AG08396 (cell line): Measurements from ENCODE around the gene SLC37A1.
"Not testable (repeated sequence)": the region's sequence is repeated elsewhere in the genome, so short reads cannot be mapped to it uniquely, and the experiment has no call there.

Experiments
- DNase-seq: peaks from one replicate; pipeline ENCODE4 v3.0.0; 2012; ENCODE audit warnings: low spot score, mixed read lengths

The SLC37A1 gene

DNA sequence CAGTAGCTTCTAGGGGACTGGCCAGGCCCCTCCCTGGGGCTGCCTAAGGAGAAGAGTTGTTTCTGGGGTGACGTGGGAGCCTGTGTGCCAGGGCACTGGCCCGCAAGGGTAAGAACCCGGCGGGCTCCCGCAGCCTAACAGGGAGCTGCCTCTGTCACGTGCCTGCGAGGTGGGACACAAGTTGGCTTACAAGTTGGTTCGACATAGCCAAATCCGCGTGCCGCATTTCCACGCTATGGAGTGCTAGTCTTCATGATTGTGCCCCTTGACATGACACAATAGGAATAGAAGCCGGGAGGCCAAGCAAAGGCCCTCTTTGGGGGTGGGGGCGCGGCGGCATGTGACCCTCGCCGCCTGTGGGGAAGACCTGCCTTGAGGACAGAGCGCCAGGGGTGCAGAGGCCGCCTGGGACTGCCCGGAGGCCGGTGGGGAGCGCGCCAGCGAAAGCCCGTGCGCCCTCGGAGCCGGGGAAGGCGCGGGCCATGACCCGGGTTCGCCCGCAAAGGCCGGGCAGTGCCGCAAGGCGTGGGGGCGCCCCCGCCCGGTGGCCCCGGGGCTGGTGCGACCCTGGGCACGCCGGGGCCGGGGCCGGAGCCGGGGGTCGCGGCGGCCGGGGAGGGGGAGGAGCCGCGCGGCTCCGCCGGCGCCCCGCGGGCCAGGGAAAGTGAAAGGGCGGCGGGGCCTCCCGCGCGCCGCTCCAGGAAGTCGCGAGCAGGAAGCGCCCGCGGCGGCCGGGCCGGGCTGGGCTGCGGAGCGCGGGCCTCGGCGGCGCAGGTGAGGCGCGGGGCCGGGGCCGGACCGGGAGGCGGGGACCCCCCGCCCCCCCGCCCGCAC, at the start of gene SLC37A1:
SLC37A1 (plus strand) TSS at position 702 of the 834 bp plus-strand sequence. CDS start 4,603 bp downstream, outside the sequence.
- peak; percentile 36 for DNase-seq

DNA sequence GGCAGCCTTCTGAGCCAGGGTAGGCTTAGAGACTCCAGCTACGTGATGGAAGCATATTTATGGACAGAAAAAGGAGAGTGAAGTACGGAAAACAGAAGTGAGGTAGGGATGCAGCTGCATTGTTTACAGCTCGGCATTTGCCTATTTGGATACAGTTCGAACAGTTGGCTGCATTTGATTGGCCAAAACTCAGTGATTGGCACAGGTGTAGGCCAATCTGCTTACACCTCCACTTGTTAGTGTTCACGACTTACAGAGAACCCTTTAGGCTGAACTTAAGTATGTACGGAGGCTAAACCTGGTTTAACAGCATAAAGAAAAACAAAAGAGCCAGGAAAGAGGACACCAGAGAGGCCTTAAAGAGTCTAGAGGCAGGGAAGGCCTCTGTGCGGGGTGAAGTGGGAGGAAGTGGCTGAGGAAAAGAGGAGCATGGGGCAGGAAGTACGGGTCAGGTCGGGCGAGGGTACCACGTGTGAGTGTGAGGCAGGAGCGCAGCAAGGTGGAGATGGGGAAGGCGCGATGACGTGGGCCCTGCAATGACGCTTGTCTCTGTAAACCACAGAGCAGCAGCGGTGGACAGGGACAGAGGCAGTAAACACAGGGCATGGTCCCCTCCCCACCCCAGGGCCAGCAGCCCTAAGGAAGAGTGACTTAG, 49.7 kb upstream of the SLC37A1 start:
- DNase-seq, result no peak

DNA sequence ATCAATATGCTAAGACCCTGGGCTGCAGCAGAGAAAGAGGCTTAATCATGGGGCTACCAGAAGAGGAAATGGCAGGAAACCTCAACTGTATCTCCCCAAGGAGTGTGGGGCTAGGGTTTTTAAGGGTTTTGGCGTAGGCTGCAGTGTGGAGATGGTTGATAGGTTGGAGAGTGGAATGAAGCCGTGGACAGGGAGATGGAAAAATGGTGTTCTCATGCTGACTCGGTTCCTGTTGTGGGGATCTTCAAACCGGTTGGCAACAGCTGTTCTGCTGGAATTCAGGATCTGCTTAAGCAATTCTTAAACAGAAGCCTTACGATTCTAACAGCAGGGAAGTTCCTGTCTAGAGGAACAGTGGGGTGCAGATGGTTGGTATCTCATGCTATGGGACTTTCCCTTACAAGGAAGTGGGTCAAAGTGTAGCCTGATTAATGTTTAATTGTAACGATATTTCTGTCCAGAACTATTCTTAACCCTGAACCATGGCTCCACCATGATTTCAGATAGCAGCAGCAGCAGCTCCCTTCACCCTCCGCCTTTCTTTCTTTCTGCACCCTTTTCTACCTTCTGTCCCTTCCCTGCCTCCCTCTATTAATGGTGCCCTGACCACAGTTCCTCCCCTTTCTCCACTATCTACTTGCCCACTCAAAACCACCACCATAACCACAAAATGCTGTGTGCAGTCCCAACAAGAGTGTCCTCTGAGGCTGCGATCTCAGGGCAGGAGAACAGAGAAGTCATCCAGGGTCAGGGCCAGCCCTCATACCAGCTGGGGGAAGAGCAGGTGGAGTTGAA, 48.4 kb upstream of the SLC37A1 start:
- no peak for DNase-seq

DNA sequence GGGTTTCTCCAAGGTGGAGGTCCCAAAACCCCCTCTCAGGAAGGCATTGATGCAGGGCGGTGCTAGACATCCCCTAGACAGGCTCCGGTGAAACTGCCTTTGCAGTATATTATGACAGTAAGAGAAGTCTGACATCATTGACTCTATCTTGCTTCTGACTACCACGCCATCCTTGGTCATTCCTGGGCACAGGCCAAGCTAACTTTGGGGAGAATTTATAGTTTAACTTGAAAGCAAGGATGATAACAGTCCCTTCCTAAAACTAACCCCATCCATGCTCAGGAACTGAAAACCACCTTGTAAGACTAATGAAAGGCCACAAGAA, 47.9 kb upstream of the SLC37A1 start:
- DNase-seq, result no peak

DNA sequence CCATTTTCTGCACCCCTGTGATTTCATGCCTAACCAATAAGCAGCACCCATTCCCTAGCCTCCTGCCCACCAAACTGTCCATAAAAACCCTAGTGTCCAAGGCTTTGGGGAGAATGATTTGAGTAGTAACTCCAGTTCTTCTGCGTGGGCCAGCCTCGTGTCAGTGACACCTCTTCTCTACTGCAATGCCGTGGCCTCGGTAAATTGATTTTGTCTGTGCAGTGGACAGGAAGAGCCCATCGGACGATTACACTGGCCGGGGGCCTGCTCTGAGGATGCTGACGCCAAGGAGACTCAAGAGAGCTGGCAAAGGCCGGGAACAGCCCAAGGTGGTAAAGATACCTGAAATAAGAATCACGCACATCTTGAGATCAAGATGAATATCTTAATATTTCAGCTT, 47.0 kb upstream of the SLC37A1 start:
- DNase-seq, result no peak

DNA sequence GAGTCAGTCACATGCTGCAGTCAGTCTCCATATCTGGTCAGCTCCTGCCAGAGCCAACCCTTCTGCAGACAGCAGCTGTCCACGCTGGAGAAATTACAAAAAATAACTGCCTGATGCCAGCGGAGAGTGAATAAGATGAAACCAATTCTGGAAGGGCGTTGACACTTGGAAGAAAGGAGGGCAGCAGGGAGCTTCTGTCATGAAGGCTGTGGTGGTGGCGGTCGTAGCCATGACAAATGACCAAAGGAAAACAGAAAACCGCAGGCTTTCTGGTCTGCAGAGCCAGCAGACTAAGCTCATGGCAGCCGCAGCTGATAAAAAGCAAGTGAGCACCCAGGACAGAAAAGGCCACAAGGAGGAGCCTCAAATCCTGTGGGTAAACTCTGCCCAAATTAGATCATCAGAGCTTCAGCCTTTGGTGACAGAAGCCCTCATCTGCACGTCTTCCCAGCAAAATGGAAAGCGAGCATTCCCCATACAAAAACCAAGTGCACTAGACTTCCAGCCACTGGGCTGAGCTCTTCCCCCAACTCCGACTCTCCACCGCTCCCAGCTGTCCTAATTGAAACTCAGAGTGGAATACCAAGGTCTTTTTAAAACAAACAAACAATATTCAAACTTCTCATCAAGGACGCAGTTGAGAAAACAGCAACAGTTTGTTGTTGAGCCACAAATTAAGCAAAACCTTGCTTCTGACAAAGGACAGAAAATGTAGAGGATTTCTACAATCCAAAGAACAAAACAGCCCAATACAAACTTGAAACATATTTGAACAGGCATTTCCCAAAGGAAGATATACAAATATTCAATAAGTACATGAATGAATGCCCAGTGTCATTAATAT, 46.3 kb upstream of the SLC37A1 start:
- DNase-seq, result peak; percentile 27

DNA sequence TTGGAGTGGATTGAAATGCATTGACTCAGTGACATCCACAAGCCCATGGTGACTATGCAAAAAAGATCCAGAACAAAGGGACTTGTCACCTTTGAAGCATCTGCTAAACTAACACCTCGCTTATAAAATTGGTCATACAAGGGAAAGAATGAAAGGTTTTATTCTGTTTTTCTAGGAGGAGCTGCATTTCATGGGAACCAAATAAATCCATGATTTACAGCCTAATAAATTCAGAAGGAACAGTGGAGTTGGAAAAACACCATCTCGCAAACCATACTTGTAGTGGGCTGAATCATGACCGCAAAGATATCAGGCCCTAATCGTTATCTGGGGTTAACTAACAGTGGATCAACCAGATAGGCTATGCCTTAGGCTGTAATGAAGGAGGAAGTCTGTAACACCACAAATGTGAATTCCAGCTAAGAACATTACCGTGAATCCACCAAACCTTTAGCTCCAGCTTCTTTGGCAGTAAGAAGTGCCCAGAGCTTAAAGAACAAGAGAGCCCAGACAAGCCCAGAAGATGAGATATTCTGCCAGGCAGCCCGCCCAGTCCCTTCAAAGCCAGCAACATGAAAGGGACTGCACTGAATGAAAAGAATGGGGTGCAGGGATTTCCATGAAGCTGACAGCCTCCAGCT, 45.0 kb upstream of the SLC37A1 start:
- DNase-seq, result no peak

DNA sequence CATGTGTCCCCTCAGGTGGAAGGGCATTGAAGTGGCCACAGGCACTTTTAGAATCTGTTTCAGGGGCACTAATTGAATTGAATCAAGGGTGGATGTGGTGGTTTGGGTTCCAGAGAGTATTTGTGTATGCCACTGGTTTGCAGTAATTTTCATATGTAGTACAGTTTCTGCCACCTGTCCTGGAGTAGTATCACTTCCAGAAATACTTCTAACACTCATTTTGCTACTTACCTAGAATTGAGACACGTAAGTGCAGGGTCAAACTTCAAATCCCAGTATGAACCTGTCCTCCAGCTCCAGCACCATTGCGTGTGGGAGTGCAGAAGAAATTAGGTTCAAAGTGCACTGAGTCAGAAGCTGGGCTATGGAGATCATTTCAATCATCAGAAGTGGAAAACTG, 44.4 kb upstream of the SLC37A1 start:
- DNase-seq, result no peak

DNA sequence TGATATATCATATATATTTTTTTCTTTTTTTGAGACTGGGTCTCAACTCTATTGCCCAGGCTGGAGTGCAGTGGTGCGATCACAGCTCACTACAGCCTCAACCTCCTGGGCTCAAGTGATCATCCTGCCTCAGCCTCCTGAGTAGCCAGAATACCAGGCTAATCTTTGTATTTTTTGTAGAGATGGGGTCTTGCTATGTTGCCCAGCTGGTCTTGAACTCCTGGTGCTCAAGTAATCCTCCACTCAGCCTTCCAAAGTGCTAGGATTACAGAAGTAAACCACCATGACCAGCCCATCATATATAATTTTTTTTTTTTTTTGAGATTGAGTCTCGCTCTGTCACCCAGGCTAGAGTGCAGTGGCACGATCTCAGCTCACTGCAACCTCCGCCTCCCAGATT, 43.9 kb upstream of the SLC37A1 start:
- not testable (repeated sequence) for DNase-seq

DNA sequence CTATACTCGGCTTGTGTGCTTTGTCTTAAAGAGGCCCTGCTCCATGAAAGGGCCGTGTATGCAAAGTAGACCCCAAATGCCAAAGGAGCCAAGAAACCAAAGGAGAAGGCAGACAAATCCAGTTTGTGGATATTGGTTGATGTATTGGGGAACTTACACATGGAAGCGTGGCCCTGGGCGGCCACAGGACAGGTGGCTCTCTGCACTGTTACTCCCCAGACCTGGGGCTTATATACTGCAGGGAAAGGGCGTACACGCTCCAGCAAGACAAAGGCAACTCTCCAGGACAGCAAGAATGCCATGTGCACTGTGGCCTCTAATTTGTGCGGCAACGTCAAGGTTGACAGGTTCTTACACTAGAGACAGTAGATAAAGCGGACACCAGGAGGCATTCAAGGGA, 42.4 kb upstream of the SLC37A1 start:
- DNase-seq, result no peak

DNA sequence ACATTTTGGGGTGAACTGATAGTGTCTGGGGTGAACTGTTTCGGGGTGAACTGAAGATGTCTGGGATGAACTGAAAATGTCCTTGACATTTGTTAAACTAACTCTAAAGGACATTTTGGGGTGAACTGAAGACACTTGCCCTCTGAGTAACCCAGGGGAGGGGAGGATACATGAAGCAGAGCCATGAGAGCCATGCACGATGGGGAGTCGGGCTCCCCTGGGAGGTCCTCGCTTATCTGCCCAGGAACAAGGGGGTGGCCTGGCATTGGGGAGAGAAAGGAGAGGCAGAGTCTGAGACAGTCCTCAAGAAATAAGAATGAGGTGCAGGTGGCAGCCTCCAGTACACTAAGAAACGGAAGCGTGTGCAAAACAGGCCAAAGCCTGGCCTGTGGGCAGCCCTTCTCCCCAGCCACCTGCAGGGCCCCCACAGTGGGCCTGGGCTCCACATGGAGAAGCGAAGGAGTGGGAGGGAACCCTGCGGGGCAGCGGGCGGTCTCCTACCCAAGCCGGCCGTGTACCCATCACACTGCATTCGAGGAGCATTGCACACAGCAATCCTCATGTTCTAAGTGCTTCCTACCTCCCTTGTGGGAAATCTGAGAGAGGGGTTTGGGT, 41.8 kb upstream of the SLC37A1 start:
- DNase-seq, result no peak

DNA sequence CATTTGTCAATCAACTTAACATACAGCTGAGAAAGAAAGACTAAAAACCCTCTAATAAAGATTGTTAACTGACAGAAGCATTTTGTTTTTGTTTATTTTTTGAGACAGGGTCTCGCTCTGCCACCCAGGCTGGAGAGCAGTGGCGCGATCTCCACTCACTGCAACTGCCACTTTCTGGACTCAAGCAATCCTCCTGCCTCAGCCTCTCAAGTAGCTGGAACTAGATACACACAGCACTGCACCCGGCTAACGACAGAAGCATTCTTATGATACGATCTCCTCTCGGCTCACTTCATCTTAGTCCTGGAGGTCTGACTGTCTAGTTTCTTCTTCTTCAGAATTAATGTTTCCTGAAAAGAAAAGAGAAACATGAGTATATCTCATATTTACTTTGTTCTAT, 41.1 kb upstream of the SLC37A1 start:
- DNase-seq, result no peak

DNA sequence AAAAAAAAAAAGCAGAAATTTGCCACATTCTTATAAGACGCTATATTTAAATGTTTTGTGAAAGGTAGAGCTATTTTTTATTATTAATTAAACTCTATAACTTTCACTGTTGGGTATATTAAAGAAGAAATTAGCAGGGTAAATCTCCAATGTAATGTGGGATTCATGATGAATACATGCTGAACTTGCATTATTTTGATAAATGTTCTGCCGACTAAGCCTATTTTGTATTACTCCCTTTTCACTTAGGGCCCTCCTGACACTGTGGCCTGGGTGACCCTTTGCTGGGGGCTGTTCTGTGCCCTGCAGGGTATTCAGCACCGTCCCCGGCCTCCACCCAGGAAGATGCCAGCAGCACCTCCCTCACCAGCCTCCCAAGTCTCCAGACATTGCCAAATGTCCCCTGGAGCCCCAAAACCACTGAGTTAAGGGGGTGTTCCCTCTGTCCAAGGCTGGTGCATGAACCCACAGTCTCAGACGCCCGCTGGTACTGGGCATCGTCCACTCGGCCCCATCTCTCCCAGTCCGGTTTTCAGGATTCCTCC, 40.1 kb upstream of the SLC37A1 start:
- DNase-seq, result no peak

DNA sequence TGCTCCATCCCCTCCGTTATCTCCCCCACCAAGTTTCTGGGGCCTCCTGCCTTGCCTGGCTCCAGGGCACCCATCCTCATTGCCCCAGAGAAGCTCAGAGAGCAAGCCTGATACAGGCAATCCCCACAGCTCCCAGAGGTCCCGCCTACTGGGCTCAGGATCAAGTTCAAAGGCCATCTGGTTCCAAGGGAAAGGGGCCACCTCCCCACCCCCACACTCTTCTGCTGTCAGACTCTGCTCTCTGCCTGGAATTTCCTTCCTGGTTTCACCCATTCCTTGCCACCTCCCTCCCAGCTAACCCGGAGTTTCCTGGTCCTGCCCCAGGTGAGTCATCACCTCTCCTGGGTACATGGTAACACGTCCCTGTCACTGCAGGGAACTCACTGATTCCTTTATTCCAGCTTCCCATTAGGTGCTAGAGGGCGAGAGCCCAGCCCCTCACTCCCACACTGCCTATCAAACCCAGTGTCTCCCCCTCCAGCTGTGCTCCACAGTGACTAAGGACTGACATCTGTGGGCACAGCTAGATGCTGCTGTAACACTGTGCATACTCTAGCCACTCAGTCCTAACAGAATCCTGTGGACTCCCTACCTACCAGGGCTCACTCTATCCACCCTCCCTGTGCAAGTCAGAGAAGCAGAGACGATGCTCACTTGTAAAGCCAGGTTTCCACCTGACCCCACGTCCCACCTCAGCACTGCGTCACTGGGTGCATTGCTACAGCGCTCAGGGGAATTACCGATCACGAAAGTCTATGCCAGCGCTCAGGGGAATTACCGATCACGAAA, 39.4 kb upstream of the SLC37A1 start:
- DNase-seq, result peak; percentile 30

DNA sequence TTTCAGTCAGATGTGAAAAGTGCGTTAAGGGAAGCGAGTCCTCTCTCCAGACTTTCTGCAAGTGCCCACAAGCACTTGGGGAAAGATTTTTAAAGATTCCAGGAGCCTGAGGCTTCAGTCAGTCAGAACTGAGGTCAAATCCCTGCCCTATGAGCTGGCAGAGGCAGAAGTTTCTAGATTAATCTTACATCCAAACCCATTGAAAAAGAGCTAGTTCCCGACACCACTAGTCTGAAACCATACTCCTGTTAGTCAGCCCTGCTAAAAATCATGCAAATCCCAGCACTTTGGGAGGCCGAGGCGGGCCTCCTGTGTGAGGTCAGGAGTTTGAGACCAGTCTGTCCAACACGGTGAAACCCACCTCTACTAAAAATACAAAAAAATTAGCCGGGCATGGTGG, 38.6 kb upstream of the SLC37A1 start:
- no peak for DNase-seq

DNA sequence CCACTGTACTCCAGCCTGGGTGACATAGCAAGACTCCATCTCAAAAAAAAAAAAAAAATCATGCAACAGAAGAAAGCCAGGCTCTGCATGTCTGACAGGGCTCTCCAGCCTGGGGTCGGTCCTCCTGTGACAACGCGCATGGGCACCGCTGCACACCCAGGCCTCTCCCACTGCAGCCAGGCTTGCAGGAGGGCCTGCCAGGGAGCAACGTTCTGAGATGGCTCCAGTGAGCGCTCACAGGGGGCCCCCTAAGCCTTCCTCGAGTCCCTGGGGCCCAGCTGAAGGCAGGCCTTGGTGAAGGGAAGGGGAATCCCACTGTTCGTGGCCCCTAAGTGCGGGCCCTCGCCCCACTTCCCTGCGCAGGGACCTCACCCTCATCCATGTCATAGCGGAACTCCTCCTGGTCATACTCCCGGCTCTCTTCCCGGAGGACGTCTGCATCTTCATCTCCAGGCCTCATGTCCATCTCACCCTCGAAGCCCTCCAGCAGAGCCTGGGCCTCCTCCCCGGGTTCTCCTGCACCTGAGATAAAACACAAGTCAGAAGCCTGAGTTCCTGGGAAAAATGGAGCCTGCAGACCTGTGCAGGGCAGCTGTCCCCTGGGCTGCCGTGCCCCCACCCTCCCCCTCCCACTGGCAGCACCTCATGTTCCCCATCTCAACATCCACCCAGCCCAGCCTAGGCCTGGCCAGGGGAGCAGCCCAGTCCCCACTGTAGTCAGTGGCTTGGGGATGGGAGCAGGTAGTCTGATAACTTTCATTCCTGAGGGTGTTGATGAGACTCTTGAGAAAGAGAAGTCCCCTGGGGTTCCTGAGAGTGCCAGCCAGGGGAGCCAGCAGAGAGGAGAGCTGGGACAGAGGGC, 37.9 kb upstream of the SLC37A1 start:
- DNase-seq, result no peak

DNA sequence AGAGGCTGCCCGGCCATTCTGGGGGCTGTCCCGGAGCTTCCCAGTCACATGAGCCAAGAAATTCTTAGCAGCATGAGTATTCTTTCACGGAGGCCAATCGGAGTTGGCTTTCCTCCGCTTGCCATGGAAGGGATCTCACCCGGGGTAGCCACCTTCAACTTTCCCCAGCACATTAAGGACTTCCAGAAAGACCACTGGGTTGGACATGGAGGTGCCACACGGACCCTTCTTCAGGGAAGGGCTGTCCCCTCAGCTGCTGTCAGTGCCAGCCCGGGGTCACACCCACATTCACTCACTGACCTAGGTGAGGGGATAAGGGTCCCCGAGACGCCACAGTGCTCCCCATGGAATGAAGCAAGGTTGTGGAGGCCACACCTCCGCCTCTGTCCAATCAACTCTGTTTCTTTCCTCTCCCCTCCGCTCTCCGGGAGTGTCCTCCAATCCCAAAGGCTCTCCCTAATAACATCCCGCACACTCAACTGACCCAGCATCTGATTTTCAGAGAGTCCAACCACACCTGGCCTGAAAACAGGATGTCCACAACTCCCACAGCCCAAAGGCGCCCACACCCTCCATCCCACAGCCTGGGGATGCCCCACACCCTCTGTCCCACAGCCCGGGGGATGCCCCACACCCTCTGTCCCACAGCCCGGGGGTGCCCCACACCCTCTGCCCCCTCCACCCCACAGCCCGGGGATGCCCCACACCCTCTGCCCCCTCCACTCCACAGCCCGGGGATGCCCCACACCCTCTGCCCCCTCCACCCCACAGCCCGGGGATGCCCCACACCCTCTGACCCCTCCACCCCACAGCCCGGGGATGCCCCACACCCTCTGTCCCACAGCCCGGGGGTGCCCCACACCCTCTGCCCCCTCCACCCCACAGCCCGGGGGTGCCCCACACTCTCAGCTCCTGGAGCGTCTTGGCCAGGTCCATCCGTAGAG, 37.0 kb upstream of the SLC37A1 start:
- DNase-seq, result no peak

DNA sequence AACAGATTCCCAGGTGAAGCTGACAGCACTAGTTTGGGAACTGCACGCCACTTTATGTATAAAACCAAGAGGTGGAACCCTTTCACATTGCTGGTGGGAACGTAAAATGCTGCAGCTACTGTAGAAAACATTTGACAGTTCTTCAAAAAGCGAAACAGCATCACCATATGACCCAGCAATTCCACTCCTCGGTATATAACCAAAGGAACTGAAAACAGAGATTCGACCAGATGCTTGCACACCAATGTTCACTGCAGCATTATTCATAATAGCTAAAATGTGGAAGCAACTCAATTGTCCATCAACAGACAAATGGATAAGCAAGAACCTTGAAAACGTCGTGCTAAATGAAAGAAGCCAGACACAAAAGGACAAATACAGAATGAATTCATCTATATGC, 35.1 kb upstream of the SLC37A1 start:
- no peak for DNase-seq
